T-helper 9 cell (primary cell): ENCODE results near the gene PLEKHD1.

Source experiments
- DNase-seq: peaks from one replicate; pipeline ENCODE4 v3.0.0-alpha.2; 2020

PLEKHD1 gene

GRCh38 chr14:69553252-69553651 is 68.7 kb downstream of the PLEKHD1 start:
- no peak for DNase-seq

DNA sequence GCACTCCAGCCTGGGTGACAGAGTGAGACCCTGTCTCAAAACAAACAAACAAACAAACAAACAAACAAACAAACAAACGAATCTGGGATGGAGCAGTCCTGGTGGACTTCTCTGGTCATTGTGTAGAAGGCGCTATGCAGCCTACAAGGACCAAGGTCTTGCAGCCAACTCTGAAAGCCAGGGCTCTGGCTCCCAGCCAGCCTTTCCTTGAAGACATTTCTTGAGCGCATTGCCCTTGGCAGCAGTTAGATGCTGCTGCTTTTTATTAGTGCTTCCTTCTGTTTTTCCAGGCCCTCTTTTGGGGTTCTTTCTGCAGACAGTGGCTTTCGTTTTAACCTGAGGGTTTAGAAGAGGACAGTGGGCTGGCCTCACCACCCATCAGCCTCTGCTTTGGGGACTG is 70.0 kb downstream of the PLEKHD1 start:
- no peak for DNase-seq

- no peak for DNase-seq
These were observed 74.2 kb downstream of the PLEKHD1 start for GRCh38 chr14:69558774-69559173.

GRCh38 chr14:69559581-69560011 is 75.1 kb downstream of the PLEKHD1 start:
- no peak for DNase-seq

DNA sequence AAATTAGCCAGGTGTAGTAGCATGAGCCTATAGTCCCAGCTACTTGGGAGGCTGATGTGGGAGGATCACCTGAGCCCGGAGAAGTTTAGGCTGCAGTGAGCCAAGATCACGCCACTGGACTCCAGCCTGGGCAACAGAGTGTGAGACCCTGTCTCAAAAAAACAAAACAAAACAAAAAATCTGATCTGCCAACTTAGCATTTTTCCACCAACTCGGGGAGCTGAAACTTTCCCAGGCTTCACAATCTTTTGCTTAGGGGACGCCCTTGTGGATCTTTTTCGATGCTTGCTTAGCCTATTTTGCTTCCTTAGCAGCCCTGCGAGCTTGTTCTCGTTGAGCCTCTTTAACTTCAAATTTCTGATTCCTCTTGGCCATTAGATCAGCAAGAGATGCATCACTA is 76.3 kb downstream of the PLEKHD1 start:
- no peak for DNase-seq

DNA sequence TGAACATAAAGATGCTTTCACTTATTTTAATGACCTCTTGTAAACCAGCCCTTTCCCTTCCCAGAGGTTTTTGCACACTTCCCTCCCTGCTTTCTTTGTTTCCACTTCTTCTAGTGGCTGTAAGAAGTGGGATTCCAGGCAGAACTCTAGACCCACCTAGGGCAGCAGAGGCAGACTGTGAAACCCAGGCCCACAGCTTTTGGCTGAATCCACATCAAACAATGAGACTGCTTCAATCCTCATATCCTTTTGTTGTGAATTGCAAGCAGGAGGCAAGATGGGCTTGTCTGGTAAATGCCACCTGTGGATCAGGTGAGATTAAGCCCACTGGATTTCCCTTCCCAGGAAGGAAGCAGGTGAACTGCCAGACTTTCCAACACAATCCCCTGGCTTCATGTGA is 77.4 kb downstream of the PLEKHD1 start:
- DNase-seq, result no peak

DNA sequence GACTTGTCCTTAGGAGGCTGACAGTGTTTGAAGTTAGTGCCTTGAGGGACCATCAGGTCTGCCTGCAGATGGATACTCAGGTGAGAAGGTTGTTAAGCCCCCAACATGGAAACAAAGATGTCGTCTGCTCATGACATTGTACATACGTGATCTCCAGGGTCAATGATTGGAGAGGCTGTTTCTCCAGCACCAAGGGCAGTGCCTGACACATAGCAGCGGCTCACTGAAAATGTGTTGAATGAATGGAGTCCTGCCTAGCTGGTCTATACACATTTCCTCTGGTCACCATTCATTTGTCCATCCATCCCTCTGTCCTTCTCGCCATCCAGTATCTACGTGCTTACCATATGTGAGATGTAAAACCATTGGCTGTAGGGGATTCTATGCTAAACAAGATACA is 83.0 kb downstream of the PLEKHD1 start:
- no peak for DNase-seq

DNA sequence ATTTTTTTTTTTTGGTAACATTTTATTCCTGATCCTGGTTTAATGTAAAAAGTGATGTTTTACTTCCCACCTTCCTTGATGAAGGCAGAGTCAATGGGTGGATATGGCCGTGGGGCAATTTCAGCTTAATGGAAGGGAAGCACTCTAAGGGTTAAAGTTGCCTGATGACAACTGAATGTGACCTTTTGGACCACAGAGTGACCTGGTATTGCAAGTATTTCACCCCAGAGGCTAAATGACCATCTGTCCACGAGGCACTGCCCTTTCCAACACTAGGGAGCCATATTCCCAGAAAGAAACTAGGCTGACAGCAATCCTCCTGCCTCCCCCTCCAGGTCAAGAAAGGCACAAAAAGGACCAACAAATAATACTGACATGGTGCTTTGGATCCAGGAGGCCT is 85.3 kb downstream of the PLEKHD1 start:
- no peak for DNase-seq

DNA sequence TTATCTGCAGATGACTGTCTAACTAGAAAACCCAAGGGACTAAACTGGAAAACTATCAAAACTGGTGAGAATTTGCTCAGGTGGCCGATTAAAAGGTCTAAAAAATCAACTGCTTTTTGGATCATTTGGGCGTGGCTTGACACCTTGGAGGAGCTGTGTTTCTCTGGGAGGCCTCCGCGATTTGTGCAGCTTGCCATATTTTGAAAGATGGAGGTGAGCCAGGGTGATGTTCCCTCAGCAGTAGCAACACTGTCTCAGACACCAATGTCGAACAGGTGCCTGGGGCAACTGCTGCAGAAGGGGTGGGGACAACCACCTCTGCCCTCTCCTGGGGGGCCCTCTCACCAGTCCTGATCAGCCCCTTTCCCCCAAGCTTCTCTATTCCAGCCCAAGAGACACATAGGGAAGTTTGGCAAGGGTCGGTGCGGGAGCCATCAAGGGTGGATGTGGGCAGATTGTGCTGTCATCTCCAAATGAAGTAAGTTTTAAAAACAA is 86.4 kb downstream of the PLEKHD1 start:
- DNase-seq, result no peak

- no peak for DNase-seq
These were observed 87.0 kb downstream of the PLEKHD1 start for GRCh38 chr14:69571449-69572029.

DNA sequence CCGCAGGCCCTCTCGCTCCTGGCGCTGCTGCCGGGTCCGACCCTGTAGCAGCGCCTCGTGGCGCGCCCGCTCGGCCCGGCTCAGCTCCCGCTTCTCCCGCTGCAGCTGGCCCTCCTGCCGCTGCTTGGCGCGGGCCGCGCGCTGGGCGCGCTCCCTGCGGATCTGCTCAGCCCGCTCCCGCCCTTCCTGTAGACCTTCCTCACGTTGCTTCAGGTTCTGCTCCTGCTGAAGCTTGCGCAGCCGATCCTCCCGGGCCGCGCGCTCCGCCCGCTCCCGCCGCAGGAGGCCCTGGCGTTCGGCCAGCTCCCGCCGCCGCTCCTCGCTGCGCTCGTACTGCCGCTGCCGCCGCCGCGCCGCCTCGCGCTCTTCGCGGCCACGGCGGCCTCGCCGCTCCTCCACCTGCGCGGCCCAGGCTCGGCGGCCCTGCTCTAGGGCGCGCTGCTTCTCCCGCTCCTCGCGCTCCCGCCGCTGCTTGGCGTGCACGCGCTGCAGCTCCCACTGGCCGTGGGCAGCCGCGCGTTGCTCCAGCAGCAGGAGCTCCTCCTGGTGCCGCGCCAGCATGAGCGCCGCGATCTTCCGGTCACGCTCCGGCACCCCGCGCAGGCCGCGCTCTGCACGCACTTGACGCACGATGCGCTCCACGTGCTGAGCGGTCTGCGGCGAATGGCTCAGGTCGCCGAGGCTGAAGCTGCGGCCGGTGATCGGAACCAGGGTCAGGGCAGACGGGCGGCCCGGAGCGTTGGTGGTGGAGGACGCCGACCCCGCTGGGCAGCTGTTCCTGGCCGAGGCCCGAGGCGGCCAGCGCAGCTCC is 87.7 kb downstream of the PLEKHD1 start:
- no peak for DNase-seq

GRCh38 chr14:69572841-69573135 is 88.3 kb downstream of the PLEKHD1 start:
- DNase-seq, result no peak

DNA sequence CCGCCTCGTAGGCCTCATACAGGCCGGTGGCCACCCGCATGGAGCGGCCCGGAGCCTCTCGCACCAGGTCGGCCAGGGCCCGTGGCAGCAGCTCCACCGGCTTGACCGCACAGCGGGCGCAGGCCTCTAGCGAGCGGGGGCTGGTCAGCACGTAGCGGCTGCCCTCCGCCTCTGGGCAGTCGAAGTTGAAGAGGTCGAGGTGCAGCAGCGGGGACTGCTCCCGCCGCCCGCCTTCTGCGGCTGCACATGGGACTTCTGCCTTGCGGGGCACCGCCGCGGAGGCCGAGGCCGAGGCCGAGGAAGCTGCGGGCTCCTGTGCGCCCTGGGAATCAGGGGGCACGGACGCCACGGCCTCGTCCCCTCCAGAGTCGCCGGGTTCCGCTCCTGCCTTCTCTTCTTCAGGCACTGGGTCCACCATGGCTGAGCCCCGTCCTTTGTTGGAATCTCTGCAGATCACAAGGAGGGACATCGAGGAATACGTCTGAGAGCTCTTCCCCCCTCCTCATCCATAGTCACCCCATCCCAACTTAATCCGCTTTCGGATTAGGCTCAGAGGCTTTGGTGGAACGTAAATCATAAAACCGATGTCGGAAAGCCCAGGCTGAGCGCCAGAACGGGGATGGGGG is 88.8 kb downstream of the PLEKHD1 start:
- DNase-seq, result no peak

- no peak for DNase-seq
These were observed 89.3 kb downstream of the PLEKHD1 start for GRCh38 chr14:69573831-69574262.

DNA sequence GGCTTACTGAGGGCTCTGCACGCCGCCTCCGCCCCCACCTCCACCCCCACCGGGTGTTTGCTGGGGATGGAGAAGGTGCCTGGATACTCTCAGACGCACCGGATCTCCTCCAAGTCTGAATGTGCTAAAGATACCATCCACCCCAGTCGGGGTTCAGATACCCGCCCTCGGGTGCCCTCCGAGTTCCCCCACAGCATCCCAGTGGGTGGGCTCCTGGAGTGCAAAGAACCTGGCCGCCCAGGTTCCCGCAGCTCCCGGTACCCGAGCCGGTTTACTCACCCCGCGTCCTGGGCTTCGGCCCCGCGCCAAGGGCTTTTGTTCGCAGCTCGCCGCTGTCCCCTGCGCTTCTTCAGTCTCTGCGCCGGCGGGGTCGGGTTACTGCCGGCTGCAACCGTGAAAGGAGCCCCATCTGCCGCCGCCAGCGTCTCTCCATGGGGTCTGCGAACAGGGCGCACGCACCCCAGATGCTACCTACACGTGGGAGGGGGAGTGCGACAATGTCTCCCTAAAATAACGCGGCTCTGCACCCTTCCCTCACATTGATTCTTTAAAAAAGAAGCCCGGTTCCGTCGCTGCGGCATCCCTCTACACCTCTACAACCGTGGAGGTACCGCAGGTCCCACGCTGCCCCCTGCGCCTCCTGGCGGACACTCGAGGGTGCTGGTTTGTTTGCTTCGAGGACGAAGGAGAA is 89.9 kb downstream of the PLEKHD1 start, which contains the start of gene CCDC177:
Gene CCDC177, minus strand, starts transcription at position 609 of the 691 bp plus-strand sequence. CDS start 1,249 bp downstream, outside the sequence.
- peak; percentile 65 for DNase-seq

- no peak for DNase-seq
These were observed 90.4 kb downstream of the PLEKHD1 start for GRCh38 chr14:69574954-69575295.

DNA sequence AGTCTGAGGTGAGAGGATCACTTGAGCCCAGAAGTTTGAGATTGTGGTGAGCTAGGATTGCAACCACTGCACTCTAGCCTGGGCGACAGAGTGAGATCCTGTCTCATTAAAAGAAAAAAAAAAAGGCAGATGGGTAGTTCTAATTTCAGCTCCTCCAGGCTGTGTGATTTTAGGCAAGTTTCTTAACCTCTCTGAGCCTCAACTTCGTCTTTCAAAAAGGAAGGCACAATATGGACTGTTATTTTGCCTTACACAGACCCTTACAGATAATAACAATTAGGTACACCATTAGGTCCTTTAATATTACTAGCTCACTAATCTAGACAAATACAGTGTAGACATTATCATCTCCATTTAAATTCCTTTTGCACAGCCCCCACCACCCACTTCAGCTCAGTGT is 94.9 kb downstream of the PLEKHD1 start:
- DNase-seq, result no peak

- no peak for DNase-seq
These were observed 95.6 kb downstream of the PLEKHD1 start for GRCh38 chr14:69580009-69580577.
